ENCODE measurements around the gene NECTIN2.

DNA sequence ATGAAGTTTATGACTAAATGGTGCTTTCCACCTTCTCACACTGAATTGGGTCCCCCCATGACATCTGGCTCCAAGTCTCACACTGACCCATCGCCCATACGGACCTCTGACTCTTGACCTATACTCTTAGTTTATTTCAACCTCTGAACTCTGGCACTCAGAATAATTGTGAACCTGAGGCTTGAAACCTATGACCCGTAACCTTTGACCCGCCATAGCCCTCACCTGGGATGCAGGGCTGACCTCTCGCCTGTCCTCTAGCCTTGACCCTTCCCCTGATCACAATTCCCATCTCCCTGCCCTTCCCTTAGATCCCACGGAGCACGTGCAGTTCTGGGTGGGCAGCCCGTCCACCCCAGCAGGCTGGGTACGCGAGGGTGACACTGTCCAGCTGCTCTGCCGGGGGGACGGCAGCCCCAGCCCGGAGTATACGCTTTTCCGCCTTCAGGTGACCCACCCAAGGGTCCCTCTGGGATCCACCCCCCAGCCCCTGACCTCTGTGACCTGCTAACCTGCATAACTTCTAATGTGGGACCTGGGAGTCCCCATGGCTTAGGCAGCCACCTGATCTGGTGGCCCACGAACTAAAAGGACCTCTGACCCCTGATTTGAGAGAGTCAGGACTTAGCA, 32.1 kb upstream of the NECTIN2 start:
- TF ChIP-seq, protein P1, sequence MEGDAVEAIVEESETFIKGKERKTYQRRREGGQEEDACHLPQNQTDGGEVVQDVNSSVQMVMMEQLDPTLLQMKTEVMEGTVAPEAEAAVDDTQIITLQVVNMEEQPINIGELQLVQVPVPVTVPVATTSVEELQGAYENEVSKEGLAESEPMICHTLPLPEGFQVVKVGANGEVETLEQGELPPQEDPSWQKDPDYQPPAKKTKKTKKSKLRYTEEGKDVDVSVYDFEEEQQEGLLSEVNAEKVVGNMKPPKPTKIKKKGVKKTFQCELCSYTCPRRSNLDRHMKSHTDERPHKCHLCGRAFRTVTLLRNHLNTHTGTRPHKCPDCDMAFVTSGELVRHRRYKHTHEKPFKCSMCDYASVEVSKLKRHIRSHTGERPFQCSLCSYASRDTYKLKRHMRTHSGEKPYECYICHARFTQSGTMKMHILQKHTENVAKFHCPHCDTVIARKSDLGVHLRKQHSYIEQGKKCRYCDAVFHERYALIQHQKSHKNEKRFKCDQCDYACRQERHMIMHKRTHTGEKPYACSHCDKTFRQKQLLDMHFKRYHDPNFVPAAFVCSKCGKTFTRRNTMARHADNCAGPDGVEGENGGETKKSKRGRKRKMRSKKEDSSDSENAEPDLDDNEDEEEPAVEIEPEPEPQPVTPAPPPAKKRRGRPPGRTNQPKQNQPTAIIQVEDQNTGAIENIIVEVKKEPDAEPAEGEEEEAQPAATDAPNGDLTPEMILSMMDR (IDR thresholded peaks at IDR 0.05; ENCODE audit: low read length) = no peak
- no peak for TF ChIP-seq EZH2phosphoT487 (IDR thresholded peaks at IDR 0.05; ENCODE audit: low read length)
- no peak for TF ChIP-seq EZH2 (optimal IDR thresholded peaks at IDR 0.05; ENCODE audit: low read depth, low read length)
